Stimulated activated CD4-positive, alpha-beta T cell treated with anti-CD3 and anti-CD28 coated beads, Interleukin-15, amount 100 ng/mL, for 48 hours (primary cell): ENCODE measurements around the gene CEP78.

Source experiments
- DNase-seq, 2 donors: peaks; one replicate each; pipeline ENCODE4 v3.0.0-alpha.2; 2020; ENCODE audit warnings: low read depth in 2 of 2

The CEP78 gene

GRCh38 chr9:78307360-78307759 lies 71.5 kb downstream of the CEP78 start:
- no peak for DNase-seq

GRCh38 chr9:78309066-78309465 lies 73.2 kb downstream of the CEP78 start:
- no peak for DNase-seq

- no peak for DNase-seq
These were observed 75.2 kb downstream of the CEP78 start for GRCh38 chr9:78311075-78311474.

GRCh38 chr9:78311886-78312524 lies 76.1 kb downstream of the CEP78 start:
- DNase-seq: no peak

- DNase-seq: no peak
These were observed 78.7 kb downstream of the CEP78 start for GRCh38 chr9:78314550-78314949.

GRCh38 chr9:78314953-78315870 lies 79.3 kb downstream of the CEP78 start:
- DNase-seq: no peak

GRCh38 chr9:78316166-78316892 lies 80.5 kb downstream of the CEP78 start:
- DNase-seq: no peak

- DNase-seq: no peak
These were observed 83.5 kb downstream of the CEP78 start for GRCh38 chr9:78319197-78320029.

GRCh38 chr9:78320030-78320693 lies 84.3 kb downstream of the CEP78 start:
- no peak for DNase-seq

GRCh38 chr9:78320875-78321496 lies 85.1 kb downstream of the CEP78 start:
- no peak for DNase-seq

- DNase-seq: no peak
These were observed 85.6 kb downstream of the CEP78 start for GRCh38 chr9:78321505-78321904.

- no peak for DNase-seq
These were observed 88.3 kb downstream of the CEP78 start for GRCh38 chr9:78324068-78324650.

- no peak for DNase-seq
These were observed 88.8 kb downstream of the CEP78 start for GRCh38 chr9:78324682-78325081.

- no peak for DNase-seq
These were observed 89.5 kb downstream of the CEP78 start for GRCh38 chr9:78325343-78325742.

GRCh38 chr9:78325846-78326360 lies 90.0 kb downstream of the CEP78 start:
- no peak for DNase-seq

- DNase-seq: no peak
These were observed 90.7 kb downstream of the CEP78 start for GRCh38 chr9:78326564-78326963.
